NCI-H748 (cell line): ENCODE results near the gene RALGDS.

Experiments
- DNase-seq: peaks from one replicate; lab custom pipeline; 2025; ENCODE audit not compliant: unreplicated experiment; lab: John Stamatoyannopoulos, UW

RALGDS gene

GRCh38 chr9:133120501-133121197 lies 391 bp downstream of the RALGDS start:
- peak; percentile 54 for DNase-seq

GRCh38 chr9:133119846-133120500 lies 1.1 kb downstream of the RALGDS start:
- DNase-seq: peak; percentile 54

GRCh38 chr9:133119103-133119845 lies 1.8 kb downstream of the RALGDS start:
- DNase-seq: no peak

- no peak for DNase-seq
Measured at GRCh38 chr9:133118568-133118967, 2.5 kb downstream of the RALGDS start.

- no peak for DNase-seq
Measured at GRCh38 chr9:133118179-133118520, 2.9 kb downstream of the RALGDS start.

- DNase-seq: no peak
Measured at GRCh38 chr9:133117271-133118178, 3.5 kb downstream of the RALGDS start.

- no peak for DNase-seq
Measured at GRCh38 chr9:133116346-133117231, 4.5 kb downstream of the RALGDS start.

- no peak for DNase-seq
Measured at GRCh38 chr9:133115604-133116345, 5.3 kb downstream of the RALGDS start.

GRCh38 chr9:133114886-133115603 lies 6.0 kb downstream of the RALGDS start:
- DNase-seq: no peak

- DNase-seq: no peak
Measured at GRCh38 chr9:133113949-133114885, 6.8 kb downstream of the RALGDS start.

- no peak for DNase-seq
Measured at GRCh38 chr9:133113163-133113948, 7.7 kb downstream of the RALGDS start.

- DNase-seq: no peak
Measured at GRCh38 chr9:133112663-133113026, 8.4 kb downstream of the RALGDS start.

GRCh38 chr9:133111808-133112662 lies 9.0 kb downstream of the RALGDS start:
- no peak for DNase-seq

GRCh38 chr9:133109931-133110650 lies 10.9 kb downstream of the RALGDS start:
- no peak for DNase-seq
